Measurements from ENCODE around the gene AKT1S1.
"Not testable (repeated sequence)": the region's sequence is repeated elsewhere in the genome, so short reads cannot be mapped to it uniquely, and the experiment has no call there.

The AKT1S1 gene

GRCh38 chr19:49877020-49877878 is at the start of gene AKT1S1, which contains the start of gene TBC1D17:
Gene AKT1S1 (minus strand): TSS chr19:49877355. CDS start chr19:49873295, 4,060 bp downstream.
Gene TBC1D17 (plus strand): TSS chr19:49877702. CDS start chr19:49877724, 22 bp downstream.
- H3K9me3 ChIP-seq (ENCODE audit: control insufficient read depth, low read length) = no peaks in the 10 kb centered on the region
- no peaks in the 10 kb centered on the region for H3K27me3 ChIP-seq (ENCODE audit: control insufficient read depth, insufficient read depth, low read length)
- peaks cover 11% of the 10 kb centered on the region for H3K79me2 ChIP-seq
- no peaks in the 10 kb centered on the region for H3K36me3 ChIP-seq (ENCODE audit: control insufficient read depth, insufficient read depth, low read length)
- peak within 1 kb of the TSS; percentile 100 for H3K4me2 ChIP-seq (ENCODE audit: low read length)
- H3K9ac ChIP-seq = peak within 1 kb of the TSS; percentile 64
- H3K27ac ChIP-seq = peak within 1 kb of the TSS; percentile 96
- H3K4me1 ChIP-seq = peaks cover 6% of the 10 kb centered on the region
- peak within 1 kb of the TSS; percentile 85 for H2AFZ ChIP-seq
- TF ChIP-seq, protein P1, sequence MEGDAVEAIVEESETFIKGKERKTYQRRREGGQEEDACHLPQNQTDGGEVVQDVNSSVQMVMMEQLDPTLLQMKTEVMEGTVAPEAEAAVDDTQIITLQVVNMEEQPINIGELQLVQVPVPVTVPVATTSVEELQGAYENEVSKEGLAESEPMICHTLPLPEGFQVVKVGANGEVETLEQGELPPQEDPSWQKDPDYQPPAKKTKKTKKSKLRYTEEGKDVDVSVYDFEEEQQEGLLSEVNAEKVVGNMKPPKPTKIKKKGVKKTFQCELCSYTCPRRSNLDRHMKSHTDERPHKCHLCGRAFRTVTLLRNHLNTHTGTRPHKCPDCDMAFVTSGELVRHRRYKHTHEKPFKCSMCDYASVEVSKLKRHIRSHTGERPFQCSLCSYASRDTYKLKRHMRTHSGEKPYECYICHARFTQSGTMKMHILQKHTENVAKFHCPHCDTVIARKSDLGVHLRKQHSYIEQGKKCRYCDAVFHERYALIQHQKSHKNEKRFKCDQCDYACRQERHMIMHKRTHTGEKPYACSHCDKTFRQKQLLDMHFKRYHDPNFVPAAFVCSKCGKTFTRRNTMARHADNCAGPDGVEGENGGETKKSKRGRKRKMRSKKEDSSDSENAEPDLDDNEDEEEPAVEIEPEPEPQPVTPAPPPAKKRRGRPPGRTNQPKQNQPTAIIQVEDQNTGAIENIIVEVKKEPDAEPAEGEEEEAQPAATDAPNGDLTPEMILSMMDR (IDR thresholded peaks at IDR 0.05) = no peak
- H3K4me3 ChIP-seq (ENCODE audit: low read depth, low read length) = peak within 1 kb of the TSS; percentile 100

GRCh38 chr19:49926515-49926914 is 49.4 kb upstream of the AKT1S1 start:
- Histone ChIP-seq H3K4me1 (no peaks in the 10 kb centered on the region), H3K9me3 (ENCODE audit: control insufficient read depth, low read length) (no peaks in the 10 kb centered on the region), H3K4me3 (ENCODE audit: low read depth, low read length) (no peak overlapping the region), H3K27me3 (ENCODE audit: control insufficient read depth, insufficient read depth, low read length) (no peaks in the 10 kb centered on the region), H3K79me2 (peaks cover 47% of the 10 kb centered on the region), H3K27ac (no peak overlapping the region), H3K36me3 (ENCODE audit: control insufficient read depth, insufficient read depth, low read length) (no peaks in the 10 kb centered on the region), H3K4me2 (ENCODE audit: low read length) (no peak overlapping the region), H3K9ac (no peak overlapping the region), H2AFZ (no peak overlapping the region)
- TF ChIP-seq, protein P1 (IDR thresholded peaks at IDR 0.05) = no peak

DNA sequence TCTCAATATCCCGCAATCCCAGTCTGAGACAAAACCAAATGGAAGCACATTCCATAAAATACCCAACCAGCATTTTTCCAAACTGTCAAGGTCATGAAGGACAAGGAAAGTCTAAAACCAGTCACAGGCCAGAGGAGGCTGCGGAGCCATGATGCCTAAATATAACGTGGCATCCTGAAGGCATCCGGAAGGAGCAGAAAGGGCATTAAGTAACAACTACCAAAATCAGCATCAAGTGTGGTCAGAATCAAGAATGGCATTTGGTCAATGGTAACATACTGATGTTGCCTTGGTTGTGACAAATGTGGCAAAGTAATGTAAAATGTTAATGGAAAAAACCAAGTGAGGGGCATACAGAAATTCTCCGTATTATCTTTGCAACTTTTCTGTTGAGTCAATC is 48.3 kb upstream of the AKT1S1 start:
- Histone ChIP-seq H3K79me2 (peaks cover 48% of the 10 kb centered on the region), H3K27me3 (ENCODE audit: control insufficient read depth, insufficient read depth, low read length) (no peaks in the 10 kb centered on the region), H2AFZ (no peak overlapping the region), H3K27ac (no peak overlapping the region), H3K4me1 (no peaks in the 10 kb centered on the region), H3K36me3 (ENCODE audit: control insufficient read depth, insufficient read depth, low read length) (no peaks in the 10 kb centered on the region), H3K9me3 (ENCODE audit: control insufficient read depth, low read length) (no peaks in the 10 kb centered on the region), H3K9ac (no peak overlapping the region), H3K4me2 (ENCODE audit: low read length) (no peak overlapping the region), H3K4me3 (ENCODE audit: low read depth, low read length) (no peak overlapping the region)
- TF ChIP-seq, protein P1 (IDR thresholded peaks at IDR 0.05) = no peak

DNA sequence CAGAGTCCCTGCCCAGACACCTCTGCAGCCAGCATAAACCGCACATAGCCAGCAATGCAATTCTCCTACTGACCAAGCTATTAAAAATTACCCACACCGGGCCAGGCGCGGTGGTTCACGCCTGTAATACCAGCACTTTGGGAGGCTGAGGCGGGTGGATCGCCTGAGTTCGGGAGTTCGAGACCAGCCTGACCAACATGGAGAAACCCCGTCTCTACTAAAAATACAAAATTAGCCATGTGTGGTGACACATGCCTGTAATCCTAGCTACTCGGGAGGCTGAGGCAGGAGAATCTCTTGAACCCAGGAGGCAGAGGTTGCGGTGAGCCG is 47.7 kb upstream of the AKT1S1 start:
- not testable (repeated sequence) for H3K9me3 ChIP-seq (ENCODE audit: control insufficient read depth, low read length); H3K4me1 ChIP-seq; H2AFZ ChIP-seq; H3K27me3 ChIP-seq (ENCODE audit: control insufficient read depth, insufficient read depth, low read length); H3K9ac ChIP-seq; H3K36me3 ChIP-seq (ENCODE audit: control insufficient read depth, insufficient read depth, low read length); H3K4me3 ChIP-seq (ENCODE audit: low read depth, low read length); H3K27ac ChIP-seq; H3K4me2 ChIP-seq (ENCODE audit: low read length)
- H3K79me2 ChIP-seq = peaks cover 54% of the 10 kb centered on the region

- no peak overlapping the region for H3K4me3 ChIP-seq (ENCODE audit: low read depth, low read length)
- no peaks in the 10 kb centered on the region for H3K27me3 ChIP-seq (ENCODE audit: control insufficient read depth, insufficient read depth, low read length)
- no peak overlapping the region for H3K9ac ChIP-seq
- H3K36me3 ChIP-seq (ENCODE audit: control insufficient read depth, insufficient read depth, low read length) = no peaks in the 10 kb centered on the region
- no peaks in the 10 kb centered on the region for H3K4me1 ChIP-seq
- no peak overlapping the region for H2AFZ ChIP-seq
- TF ChIP-seq, protein P1 (IDR thresholded peaks at IDR 0.05) = no peak
- no peak overlapping the region for H3K27ac ChIP-seq
- H3K79me2 ChIP-seq = peaks cover 58% of the 10 kb centered on the region
- H3K4me2 ChIP-seq (ENCODE audit: low read length) = no peak overlapping the region
- no peaks in the 10 kb centered on the region for H3K9me3 ChIP-seq (ENCODE audit: control insufficient read depth, low read length)
Measured at GRCh38 chr19:49924004-49924880, 47.1 kb upstream of the AKT1S1 start.
